ENCODE results near the gene MGRN1. TPM values are rescaled to one million over a fixed set of nuclear protein-coding genes. Genes with fewer than 3 reads are reported as not detected.

The MGRN1 gene
- total RNA-seq, 1 experiment from 2014 or later: 72.3 TPM

GRCh38 chr16:4604401-4604800 is 20.2 kb upstream of the MGRN1 start:
- intact Hi-C loops (cut with micrococcal nuclease; ENCODE audit: unreplicated experiment): no loop called here
- H3K4me3 Mint-ChIP-seq (ENCODE audit: unreplicated experiment): no peak overlapping the region
- no peaks in the 10 kb centered on the region for H3K9me3 Mint-ChIP-seq (ENCODE audit: unreplicated experiment)
- Histone ChIP-seq H3K4me3 (ENCODE audit: low read depth, low read length) (no peak overlapping the region), H3K27me3 (replicated peaks; ENCODE audit: control insufficient read depth, insufficient read depth, low read length) (no peaks in the 10 kb centered on the region), H3K4me1 (no peaks in the 10 kb centered on the region), H3K36me3 (ENCODE audit: control insufficient read depth, insufficient read depth, low read length) (no peaks in the 10 kb centered on the region), H3K9me3 (no peaks in the 10 kb centered on the region)
- no peak overlapping the region for H3K27ac Mint-ChIP-seq (ENCODE audit: unreplicated experiment)
- ChIA-PET CTCF (no interaction called here), POLR2A (no interaction called here)
- DNase-seq: no peak
- H3K27me3 Mint-ChIP-seq (ENCODE audit: insufficient read depth, unreplicated experiment): no peaks in the 10 kb centered on the region
- H3K4me1 Mint-ChIP-seq (ENCODE audit: low read depth, unreplicated experiment): no peaks in the 10 kb centered on the region
- TF ChIP-seq CTCF (IDR thresholded peaks at IDR 0.05; ENCODE audit: insufficient read depth in 1 of 2, low read depth in 1 of 2, low read length in 1 of 2, severe bottlenecking in 1 of 2, unreplicated experiment in 1 of 2): no peak
- BruUV-seq (replicated peaks): no TSS peak
- H3K36me3 Mint-ChIP-seq (ENCODE audit: insufficient read depth, unreplicated experiment): peaks cover 14% of the 10 kb centered on the region

GRCh38 chr16:4606354-4606753 is 18.3 kb upstream of the MGRN1 start:
- no peaks in the 10 kb centered on the region for H3K4me1 Mint-ChIP-seq (ENCODE audit: low read depth, unreplicated experiment)
- intact Hi-C loops (cut with micrococcal nuclease; ENCODE audit: unreplicated experiment): no loop called here
- peaks cover 14% of the 10 kb centered on the region for H3K36me3 Mint-ChIP-seq (ENCODE audit: insufficient read depth, unreplicated experiment)
- ChIA-PET POLR2A (no interaction called here), CTCF (no interaction called here)
- H3K9me3 Mint-ChIP-seq (ENCODE audit: unreplicated experiment): no peaks in the 10 kb centered on the region
- H3K4me1 ChIP-seq: no peaks in the 10 kb centered on the region
- no peaks in the 10 kb centered on the region for H3K27me3 Mint-ChIP-seq (ENCODE audit: insufficient read depth, unreplicated experiment)
- DNase-seq: no peak
- H3K4me3 ChIP-seq (ENCODE audit: low read depth, low read length): no peak overlapping the region
- BruUV-seq (replicated peaks): no TSS peak
- no peak overlapping the region for H3K4me3 Mint-ChIP-seq (ENCODE audit: unreplicated experiment)
- TF ChIP-seq CTCF (IDR thresholded peaks at IDR 0.05; ENCODE audit: insufficient read depth in 1 of 2, low read depth in 1 of 2, low read length in 1 of 2, severe bottlenecking in 1 of 2, unreplicated experiment in 1 of 2): no peak
- no peak overlapping the region for H3K27ac Mint-ChIP-seq (ENCODE audit: unreplicated experiment)
- H3K36me3 ChIP-seq (ENCODE audit: control insufficient read depth, insufficient read depth, low read length): no peaks in the 10 kb centered on the region
- no peaks in the 10 kb centered on the region for H3K9me3 ChIP-seq
- no peaks in the 10 kb centered on the region for H3K27me3 ChIP-seq (replicated peaks; ENCODE audit: control insufficient read depth, insufficient read depth, low read length)

GRCh38 chr16:4607841-4608703 is 16.6 kb upstream of the MGRN1 start:
- H3K36me3 Mint-ChIP-seq (ENCODE audit: insufficient read depth, unreplicated experiment): peaks cover 17% of the 10 kb centered on the region
- POLR2A ChIA-PET: interaction anchor here (0.6 kb wide), 1 partner anchor 57 kb away, joined by 3 read pairs; no protein-coding TSS in a partner anchor

More at GRCh38 chr16:4607841-4608703, 16.6 kb upstream of the MGRN1 start:
- no peak overlapping the region for H3K4me3 Mint-ChIP-seq (ENCODE audit: unreplicated experiment)
- no peaks in the 10 kb centered on the region for H3K27me3 ChIP-seq (replicated peaks; ENCODE audit: control insufficient read depth, insufficient read depth, low read length)
- H3K4me1 Mint-ChIP-seq (ENCODE audit: low read depth, unreplicated experiment): no peaks in the 10 kb centered on the region
- no peaks in the 10 kb centered on the region; the same call in 1 of the 2 replicates for H3K36me3 ChIP-seq (ENCODE audit: control insufficient read depth, insufficient read depth, low read length)
- H3K9me3 ChIP-seq: no peaks in the 10 kb centered on the region
- no peak for DNase-seq
- CTCF ChIA-PET: no interaction called here
- no peaks in the 10 kb centered on the region for H3K27me3 Mint-ChIP-seq (ENCODE audit: insufficient read depth, unreplicated experiment)
- H3K4me1 ChIP-seq: peaks cover 11% of the 10 kb centered on the region
- no peaks in the 10 kb centered on the region for H3K9me3 Mint-ChIP-seq (ENCODE audit: unreplicated experiment)
- intact Hi-C loops (cut with micrococcal nuclease; ENCODE audit: unreplicated experiment): no loop called here
- no peak for TF ChIP-seq CTCF (IDR thresholded peaks at IDR 0.05; ENCODE audit: insufficient read depth in 1 of 2, low read depth in 1 of 2, low read length in 1 of 2, severe bottlenecking in 1 of 2, unreplicated experiment in 1 of 2)
- no TSS peak for BruUV-seq (replicated peaks)
- no peak overlapping the region for H3K27ac Mint-ChIP-seq (ENCODE audit: unreplicated experiment)
- no peak overlapping the region for H3K4me3 ChIP-seq (ENCODE audit: low read depth, low read length)
